GM21737 (cell line): ENCODE measurements around the gene CELA2B.
"Not testable (repeated sequence)": the region's sequence is repeated elsewhere in the genome, so short reads cannot be mapped to it uniquely, and the experiment has no call there.

Experiments used
- ATAC-seq: cut with Tn5 transposase; IDR thresholded peaks from one replicate; pipeline ENCODE4 v1.9.1; 2021; ENCODE audit warnings: mild to moderate bottlenecking, moderate library complexity; ENCODE audit not compliant: unreplicated experiment

The CELA2B gene

DNA sequence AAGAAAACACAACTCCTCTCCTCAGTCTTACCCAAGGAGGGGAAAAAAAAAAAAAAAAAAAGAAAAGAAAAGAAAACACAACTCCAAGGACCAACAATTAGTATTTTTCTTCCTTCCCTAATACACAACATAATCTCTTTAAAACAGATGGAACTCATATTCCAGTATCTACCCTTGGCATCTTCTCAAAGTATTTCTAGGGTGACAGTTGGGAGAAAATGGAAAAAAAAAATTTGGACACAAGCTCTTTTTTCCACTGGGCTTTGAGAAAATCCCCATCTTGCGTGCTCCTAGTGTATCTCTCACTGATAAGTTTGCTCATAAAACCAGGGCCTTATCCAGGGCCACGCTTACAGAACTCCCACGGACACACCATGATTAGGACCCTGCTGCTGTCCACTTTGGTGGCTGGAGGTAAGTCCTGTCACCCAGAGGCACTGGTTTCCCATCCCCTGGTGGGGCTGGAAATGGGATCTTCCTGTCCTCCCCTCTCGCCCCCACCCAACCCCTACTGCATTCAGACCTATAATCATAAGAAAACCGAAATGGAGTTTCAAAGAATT, at the start of gene CELA2B:
TSS of gene CELA2B (plus strand) at position 353 of the 563 bp plus-strand sequence. CDS start at position 375, 22 bp downstream.
- ATAC-seq: no peak

DNA sequence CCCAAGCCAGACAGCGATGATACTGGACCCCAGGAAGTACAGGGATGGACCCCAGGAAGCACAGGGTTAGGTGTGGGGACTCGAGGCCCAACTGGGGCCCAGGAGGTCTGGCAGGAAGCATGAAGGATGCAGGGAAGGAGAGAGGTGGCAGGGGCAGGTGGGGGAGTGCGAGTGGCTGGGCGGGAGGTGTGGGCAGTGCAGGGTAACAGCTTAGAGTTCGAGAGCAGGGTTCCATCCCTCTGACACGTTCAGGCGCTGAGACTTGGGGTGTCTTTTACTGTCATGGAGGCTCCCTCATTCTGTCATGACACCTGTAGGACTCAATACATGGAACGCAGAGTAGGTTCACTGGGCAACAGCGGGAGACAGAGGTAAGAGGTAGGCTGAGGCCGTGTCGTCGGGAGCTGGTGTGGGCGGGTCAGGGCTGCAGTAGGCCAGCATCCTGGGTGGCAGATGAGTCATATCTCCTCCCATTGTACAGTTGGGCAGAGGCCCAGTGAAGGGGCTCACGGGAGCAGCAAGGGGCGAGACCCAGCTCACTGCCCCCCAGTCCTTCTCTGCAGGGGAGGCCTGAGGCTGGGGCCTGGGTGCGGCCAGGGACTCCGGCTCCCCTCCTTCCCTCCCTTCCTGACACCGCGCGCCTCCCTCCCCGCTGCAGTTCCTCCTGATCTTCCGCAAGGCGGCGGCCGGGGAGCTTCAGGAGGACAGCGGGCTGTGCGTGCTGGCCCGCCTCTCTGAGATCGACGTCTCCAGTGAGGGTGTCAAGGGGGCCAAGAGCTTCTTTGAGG, 49.2 kb upstream of the CELA2B start:
- ATAC-seq: no peak

DNA sequence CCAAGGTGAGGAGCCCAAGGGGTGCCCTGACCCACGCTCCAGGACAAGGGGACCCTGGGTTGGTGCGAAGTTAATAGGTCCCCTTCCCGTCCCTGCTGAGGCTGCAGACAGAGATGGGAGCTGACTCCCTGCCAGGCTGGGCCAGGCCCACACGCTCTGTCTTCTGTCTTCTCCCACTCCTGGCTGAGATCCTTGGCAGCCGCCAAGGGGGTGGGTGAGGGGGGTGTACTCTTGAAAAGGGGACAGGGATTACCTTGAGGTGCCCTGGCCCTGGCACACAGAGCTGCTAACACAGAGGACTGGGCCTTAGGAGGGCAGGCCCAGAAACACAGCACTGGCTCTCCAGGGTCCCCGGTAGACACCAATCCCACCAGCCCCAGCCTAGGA, 48.6 kb upstream of the CELA2B start:
- no peak for ATAC-seq

DNA sequence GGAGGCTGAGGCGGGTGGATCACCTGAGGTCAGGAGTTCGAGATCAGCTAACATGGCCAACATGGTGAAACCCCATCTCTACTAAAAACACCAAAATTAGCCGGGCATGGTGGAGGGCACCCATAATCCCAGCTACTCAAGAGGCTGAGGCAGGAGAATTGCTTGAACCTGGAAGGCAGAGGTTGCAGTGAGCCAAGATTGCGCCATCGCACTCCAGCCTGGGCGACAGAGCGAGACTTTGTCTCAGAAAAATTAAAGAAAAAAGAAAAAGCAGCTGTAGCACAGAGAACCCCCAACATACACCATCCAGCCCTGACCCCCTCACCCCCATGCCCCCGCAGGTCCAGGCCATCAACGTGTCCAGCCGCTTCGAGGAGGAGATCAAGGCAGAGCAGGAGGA, 47.7 kb upstream of the CELA2B start:
- ATAC-seq: not testable (repeated sequence)

DNA sequence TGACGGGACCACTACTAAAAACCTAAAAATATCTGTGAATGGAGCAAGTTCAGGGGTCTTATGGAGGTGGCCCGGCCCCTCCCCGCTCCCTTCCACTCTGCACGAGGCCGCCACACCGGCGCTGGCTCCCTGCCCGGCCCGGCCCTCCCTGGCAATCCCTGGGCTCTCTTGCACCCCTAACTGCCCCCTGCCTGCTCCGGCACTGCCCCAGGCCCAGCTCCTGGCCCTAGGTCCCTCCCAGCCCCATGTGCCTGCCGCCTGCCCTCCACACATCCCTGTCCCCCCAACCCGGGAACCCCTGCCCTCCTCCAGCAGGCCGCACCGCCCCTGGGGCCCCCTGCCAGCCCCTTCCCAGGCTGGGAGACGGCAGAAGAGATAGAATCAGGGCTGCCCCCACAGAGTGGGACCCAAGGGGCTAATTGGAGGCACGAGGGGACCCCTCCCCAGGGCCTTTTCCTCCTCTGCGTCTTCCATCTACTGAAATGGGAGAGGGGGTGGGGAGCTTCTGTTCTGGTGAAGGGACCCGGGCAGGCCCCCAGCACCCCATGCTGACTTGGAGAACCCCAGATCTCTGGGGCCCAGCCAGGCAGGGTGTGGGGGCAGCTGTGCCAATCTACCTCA, 47.0 kb upstream of the CELA2B start:
- no peak for ATAC-seq

DNA sequence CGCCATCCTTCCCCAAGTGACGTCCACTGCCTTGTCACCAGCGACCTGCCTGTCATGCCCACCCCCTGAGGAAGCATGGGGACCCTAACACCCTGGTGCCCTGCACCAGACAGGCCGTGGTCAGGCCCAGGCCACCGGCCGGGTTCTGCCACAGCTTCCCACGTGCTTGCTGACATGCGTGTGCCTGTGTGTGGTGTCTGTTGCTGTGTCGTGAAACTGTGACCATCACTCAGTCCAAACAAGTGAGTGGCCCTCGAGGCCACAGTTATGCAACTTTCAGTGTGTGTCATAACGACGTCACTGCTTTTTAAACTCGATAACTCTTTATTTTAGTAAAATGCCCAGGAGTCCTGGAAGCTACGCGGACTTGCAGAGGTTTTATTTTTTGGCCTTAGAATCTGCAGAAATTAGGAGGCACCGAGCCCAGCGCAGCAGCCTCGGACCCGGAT, 46.2 kb upstream of the CELA2B start:
- no peak for ATAC-seq

DNA sequence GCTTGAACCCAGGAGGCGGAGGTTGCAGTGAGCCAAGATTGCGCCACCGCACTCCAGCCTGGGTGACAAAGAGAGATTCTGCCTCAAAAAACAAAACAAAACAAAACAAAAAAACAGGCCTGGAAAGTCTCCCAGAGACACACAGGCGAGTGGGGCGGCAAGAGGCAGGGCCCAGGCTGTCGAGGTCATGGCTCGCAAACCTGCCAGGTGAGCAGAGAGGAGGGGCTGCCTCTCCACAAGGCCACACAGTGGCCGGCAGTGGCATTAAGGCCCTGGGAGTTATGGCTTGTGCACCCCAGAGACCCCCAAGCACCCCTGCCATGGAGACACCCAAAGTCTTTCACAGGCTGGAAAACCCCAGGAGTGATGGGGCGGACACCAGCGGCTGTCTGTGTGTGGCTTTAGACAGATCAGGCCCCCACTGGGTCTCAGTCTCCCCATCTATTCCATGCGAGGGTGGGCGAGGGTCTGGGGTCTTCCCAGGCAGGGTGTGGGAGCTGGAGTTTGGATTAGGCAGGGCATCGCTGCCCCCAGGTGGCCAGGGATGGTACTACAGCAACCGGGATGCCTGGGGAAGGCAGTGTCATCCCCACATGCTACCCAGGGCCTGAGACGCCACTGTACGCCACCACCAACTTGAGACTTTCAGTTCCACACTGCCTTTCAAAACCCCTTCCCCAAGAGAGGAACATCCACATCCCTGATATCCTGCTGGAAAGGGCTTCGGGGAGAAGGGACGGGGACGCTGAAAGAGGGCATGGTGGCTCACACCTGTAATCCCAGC, 44.9 kb upstream of the CELA2B start:
- ATAC-seq: no peak

DNA sequence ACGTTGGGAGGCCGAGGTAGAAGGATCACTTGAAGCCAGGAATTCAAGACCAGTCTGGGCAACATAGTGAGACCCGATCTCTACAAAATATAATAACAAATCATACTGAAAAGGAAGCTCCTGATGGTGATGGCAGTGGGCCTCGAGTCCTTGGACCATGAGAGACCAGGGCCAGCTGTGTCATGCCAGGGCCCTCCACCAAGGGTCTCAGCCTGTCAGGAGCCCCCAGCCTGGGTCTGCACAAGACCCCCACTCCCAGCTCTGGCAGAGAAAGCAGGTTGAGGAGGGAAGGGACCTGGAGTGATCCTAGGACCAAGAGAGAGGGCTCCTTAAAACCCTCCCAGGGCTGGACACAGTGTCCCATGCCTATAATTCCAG, 44.3 kb upstream of the CELA2B start:
- ATAC-seq: no peak

DNA sequence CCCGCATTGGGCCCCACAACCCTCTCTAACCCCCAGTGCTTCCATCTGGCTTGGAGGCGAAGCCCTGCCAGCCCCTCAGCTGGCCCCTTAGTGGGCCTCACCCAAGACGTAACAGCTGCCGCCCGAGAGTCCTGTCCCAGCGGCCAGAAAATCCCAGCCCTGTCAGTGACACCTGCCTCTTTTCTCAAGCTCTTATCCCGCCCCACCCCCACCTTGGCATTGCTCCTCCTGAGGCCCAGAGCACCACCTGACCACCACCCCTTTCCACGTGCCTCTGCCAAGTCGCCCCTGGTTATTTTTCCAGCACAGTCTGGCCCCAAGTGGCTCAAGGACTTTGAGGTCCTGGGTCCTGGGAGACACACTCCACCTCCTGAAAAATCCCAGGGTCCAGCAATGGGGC, 43.6 kb upstream of the CELA2B start:
- ATAC-seq: no peak

DNA sequence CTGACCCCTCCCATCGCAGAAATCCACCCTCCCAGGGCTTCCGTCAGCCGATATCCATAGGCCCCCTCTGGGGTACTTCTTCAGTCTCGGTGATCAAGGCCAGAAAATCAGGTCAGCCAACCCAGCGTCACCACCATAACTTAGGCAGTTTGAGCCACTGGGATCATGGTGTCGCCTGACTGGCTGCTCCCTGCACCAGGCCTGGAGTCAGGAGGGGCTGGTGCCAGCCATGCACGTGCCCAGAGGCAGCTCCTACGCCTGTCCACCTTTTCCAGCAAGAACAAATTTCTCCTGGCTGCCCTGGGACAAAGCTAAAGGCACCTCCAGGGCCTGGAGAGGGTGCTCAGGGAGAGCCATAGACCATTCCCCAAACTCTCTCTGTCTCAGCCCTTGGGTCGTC, 42.4 kb upstream of the CELA2B start:
- ATAC-seq: no peak

DNA sequence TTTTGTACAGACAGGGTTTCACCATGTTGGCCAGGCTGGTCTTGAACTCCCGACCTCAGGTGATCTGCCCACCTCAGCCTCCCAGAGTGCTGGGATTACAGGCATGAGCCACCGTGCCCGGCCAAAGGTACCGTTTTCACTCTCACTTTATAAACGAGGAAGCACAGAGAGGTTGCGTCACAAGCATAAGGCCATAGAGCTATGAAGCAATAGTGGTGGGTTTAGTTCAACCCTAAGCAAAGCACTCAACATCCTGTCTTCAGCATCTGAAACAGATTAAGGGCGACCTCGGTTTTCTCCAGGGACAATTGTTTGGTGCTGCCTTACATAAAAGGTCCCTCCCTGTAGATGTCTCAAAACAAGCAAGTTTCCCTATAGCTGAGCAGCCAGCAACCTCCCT, 41.2 kb upstream of the CELA2B start:
- ATAC-seq: not testable (repeated sequence)

DNA sequence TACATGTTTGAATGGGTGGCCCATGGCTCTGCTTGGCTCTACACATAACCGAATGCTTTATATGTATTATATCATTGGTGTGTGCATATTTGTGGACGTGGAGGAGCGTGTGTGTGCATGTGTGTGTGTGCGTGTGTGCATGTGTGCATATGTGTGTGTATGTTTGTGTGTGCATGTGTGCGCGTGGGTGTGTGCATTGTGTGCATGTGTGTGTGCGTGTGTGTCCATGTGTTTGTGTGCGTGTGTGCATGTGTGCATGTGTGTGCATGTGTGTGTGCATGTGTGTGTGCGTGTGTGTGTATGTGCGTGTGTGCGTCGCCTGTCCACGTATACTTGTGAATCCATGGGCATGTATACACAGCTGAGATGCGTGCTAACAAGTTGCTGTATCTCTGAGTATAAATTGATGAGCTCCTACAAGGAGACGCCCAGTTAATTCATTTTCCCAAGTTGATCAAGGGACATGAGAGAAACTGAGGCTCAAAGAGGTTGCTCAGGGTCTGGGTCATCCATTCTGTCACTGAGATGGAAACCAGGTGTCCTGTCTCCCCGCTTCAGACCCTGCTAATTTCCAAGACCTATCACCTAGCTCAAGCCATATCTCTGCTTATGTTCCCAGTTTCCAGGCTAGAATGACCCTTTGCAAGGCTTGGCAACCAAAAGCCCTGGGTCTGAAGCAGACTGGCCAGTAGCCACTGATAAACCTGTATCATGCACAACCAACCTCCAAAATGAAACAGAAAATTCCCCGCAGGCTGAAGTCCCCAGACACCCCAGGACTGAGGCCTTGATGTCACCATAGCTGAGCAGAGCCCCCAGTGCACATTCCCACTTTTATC, 40.4 kb upstream of the CELA2B start:
- no peak for ATAC-seq

DNA sequence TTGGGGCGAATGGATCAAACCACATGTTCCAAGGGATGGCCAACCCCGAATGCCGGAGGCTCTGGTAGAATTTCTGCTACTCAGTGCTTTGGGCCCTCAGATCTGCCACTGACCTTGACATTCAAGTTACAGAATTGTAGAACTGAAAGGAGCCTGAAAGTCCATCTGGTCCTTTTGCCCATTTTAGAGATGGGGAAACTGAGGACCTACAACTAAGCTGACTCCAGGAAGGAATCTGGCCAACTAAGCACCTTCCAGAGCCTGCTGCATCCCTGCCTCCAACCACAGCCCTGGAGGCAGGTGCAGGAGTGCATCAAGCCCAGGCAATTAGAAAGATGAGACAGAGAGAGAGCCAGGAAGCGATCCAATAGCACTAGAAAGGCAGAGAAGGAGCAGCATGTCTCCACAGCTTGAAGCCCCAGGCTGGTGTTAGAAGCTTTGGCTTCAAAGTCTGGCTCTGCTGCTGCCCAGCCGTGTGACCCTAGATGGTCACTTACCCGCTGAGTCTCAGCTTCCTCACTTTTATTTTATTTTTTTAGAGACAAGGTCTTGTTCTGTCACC, 38.9 kb upstream of the CELA2B start:
- ATAC-seq: no peak

DNA sequence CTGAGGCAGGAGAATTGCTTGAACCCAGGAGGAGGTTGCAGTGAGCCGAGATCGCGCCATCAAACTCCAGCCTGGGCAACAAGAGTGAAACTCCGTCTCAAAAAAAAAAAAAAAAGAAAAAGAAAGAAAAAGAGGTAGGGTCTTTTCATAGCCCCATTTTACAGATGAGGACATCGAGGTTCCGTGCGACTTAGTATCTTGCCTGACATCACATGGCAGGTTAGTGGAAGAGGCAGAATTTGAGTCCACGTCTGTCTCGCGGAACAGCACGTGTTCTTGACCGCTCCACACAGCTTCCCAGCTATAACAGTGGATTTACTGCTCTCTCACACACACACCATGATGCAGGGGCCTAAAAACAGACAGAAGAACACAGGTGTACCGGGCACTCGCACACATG, 36.6 kb upstream of the CELA2B start:
- ATAC-seq: no peak

DNA sequence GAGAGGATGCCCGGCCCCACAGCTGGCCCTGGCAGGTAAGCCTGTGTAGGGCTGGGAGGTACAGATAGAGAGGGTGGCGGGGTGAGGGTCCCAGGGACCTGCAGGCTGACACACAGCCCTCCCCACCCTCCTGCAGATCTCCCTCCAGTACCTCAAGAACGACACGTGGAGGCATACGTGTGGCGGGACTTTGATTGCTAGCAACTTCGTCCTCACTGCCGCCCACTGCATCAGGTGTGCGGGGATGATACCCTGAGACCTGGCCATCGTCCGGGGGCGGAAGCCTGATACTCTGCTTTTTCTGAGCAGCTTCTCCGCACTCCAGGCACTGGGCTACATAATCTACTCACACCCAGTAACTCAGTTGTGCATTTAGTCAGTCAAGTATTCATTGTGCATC, 35.5 kb upstream of the CELA2B start:
- ATAC-seq: no peak

DNA sequence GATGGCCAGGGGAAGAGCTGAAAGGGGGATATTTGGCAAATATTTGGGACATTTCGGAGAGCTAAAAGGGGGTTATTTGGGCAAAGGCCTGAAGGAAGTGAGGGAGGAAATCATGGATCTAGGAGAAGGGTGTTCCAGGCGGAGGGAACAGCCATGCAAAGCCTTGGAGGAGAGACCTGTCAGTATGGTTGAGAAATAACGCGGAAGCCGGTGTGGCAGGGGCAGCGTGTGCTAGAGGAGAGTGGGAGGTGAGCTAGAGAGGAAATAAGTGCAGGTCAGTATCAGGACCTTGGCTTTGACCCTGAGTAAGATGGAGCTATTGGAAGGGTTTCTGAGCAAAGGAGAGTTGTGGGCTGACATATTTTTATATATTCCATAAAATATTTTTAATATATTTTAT, 34.7 kb upstream of the CELA2B start:
- no peak for ATAC-seq

DNA sequence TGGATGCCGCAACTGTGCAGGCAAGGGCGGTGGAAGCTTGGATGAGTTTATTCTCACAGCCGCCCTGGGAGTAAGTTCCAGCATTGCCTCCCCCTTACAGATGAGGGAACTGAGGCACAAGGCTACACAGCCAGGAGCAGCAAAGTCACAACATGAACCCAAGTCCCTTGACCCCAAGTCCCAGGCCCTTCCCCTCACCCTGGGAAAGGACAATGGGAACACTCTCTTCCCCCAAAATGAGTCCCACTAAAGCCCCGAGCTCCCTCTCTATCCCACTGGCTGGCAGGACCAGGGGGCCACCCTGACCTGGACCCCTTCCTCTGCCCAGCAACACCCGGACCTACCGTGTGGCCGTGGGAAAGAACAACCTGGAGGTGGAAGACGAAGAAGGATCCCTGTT, 33.8 kb upstream of the CELA2B start:
- ATAC-seq: no peak

DNA sequence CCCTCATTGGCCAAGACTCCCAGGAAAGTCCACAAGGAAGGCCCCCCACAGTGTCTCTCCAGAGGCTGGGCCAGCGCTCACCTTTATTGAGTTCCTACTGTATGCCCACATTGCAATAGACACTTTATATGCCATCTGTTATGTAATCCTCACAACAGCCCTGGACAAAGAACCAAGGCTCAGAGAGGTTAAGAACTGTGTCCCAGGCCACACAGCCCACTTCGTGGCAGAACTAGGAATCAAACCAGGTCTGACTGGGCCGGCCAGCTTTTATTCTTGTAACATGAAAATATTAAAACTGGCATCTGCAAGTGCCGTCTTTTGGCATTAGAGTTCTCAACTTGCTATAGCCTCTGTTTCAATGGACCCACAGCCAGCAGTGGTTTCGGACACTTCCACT, 33.1 kb upstream of the CELA2B start:
- ATAC-seq: no peak

DNA sequence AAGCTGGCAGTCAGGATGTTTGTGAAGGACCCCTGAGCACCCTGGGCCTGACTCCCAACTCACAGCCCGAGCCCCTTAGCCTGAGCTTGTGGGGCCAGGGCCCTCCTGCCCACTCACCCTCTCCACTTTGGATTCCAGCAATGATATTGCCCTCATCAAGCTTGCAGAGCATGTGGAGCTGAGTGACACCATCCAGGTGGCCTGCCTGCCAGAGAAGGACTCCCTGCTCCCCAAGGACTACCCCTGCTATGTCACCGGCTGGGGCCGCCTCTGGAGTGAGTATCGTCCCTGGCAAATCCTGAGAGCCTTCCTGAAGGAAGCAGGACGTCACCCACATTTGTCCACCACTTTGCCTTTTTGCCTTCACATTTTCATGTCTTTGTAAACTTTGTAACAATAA, 32.6 kb upstream of the CELA2B start:
- no peak for ATAC-seq
